Brain pericyte (primary cell): ENCODE results near the gene OR4P4.

Experiments used
- DNase-seq: peaks from one replicate; pipeline ENCODE4 v3.0.0-alpha.2; 2012; ENCODE audit warnings: low read depth, low spot score

OR4P4 gene

GRCh38 chr11:55634813-55635212, at the start of gene OR4P4:
Gene OR4P4, plus strand, starts transcription at chr11:55635113.
- no peak for DNase-seq

- no peak for DNase-seq
Measured at GRCh38 chr11:55607545-55607944, 27.4 kb upstream of the OR4P4 start, which contains the start of gene OR4C11. Gene OR4C11, minus strand, starts transcription at chr11:55607645. Its CDS starts 3,272 bp downstream, at chr11:55604373.

GRCh38 chr11:55624531-55624930, 10.4 kb upstream of the OR4P4 start:
- DNase-seq, result no peak

GRCh38 chr11:55648027-55648426, 13.1 kb downstream of the OR4P4 start, which contains the start of gene OR4S2:
Gene OR4S2, plus strand, starts transcription at chr11:55648327. Its CDS starts 2,577 bp downstream, at chr11:55650904.
- DNase-seq, result no peak

- no peak for DNase-seq
Measured at GRCh38 chr11:55652560-55652959, 17.6 kb downstream of the OR4P4 start.

- DNase-seq, result no peak
Measured at GRCh38 chr11:55655096-55655495, 20.2 kb downstream of the OR4P4 start.

- DNase-seq, result no peak
Measured at GRCh38 chr11:55658031-55658573, 23.2 kb downstream of the OR4P4 start.

- DNase-seq, result no peak
Measured at GRCh38 chr11:55658608-55659007, 23.7 kb downstream of the OR4P4 start.

GRCh38 chr11:55661901-55662300, 27.0 kb downstream of the OR4P4 start, which contains the start of gene OR4C6:
Gene OR4C6, plus strand, starts transcription at chr11:55662201. Its CDS starts 2,966 bp downstream, at chr11:55665167.
- no peak for DNase-seq

GRCh38 chr11:55669376-55669775, 34.5 kb downstream of the OR4P4 start:
- no peak for DNase-seq

GRCh38 chr11:55673860-55674259, 38.9 kb downstream of the OR4P4 start:
- no peak for DNase-seq
